ENCODE results near the gene C1orf216. TPM values are rescaled to one million over a fixed set of nuclear protein-coding genes. Genes with fewer than 3 reads are reported as not detected.
"Not testable (repeated sequence)": the region's sequence is repeated elsewhere in the genome, so short reads cannot be mapped to it uniquely, and the experiment has no call there.

The C1orf216 gene
- total RNA-seq, 2 experiments from 2014 or later = 11.2 to 11.6 TPM

- no peak overlapping the region for H3K27ac Mint-ChIP-seq
- ChIA-PET CTCF (interaction anchor here (0.6 to 11.2 kb wide), 51 partner anchors 7 to 351 kb away, joined by 3 to 133 read pairs (median 4); partner anchors contain the start of genes C1orf216, CLSPN, KIAA0319L and NCDN), POLR2A (interaction anchor here (0.7 kb wide), 1 partner anchor 42 kb away, joined by 3 read pairs; no protein-coding TSS in a partner anchor)
- H3K9me3 Mint-ChIP-seq = no peaks in the 10 kb centered on the region
- intact Hi-C loops (cut with micrococcal nuclease) = loop anchor here (1.0 kb wide), 1 partner anchor 157 kb away; no protein-coding TSS in a partner anchor
- H3K27me3 Mint-ChIP-seq = no peaks in the 10 kb centered on the region
- H3K4me1 Mint-ChIP-seq (ENCODE audit: low read depth) = no peaks in the 10 kb centered on the region
- peaks cover 2% of the 10 kb centered on the region for H3K36me3 Mint-ChIP-seq
- H3K4me3 Mint-ChIP-seq = no peak overlapping the region
- peak; percentile 56 for DNase-seq
Measured at GRCh38 chr1:35726450-35727433, 8.1 kb upstream of the C1orf216 start.

GRCh38 chr1:35725596-35725995 is 6.9 kb upstream of the C1orf216 start:
- Mint-ChIP-seq H3K4me1 (ENCODE audit: low read depth) (no peaks in the 10 kb centered on the region), H3K9me3 (no peaks in the 10 kb centered on the region), H3K36me3 (peaks cover 2% of the 10 kb centered on the region), H3K27me3 (no peaks in the 10 kb centered on the region), H3K4me3 (no peak overlapping the region), H3K27ac (no peak overlapping the region)
- CTCF ChIA-PET = interaction anchor here (0.5 to 11.2 kb wide), 18 partner anchors 8 to 349 kb away, joined by 3 to 133 read pairs (median 6); partner anchors contain the start of genes C1orf216, CLSPN and TFAP2E
- DNase-seq = no peak
- POLR2A ChIA-PET = no interaction called here
- intact Hi-C loops (cut with micrococcal nuclease) = no loop called here

GRCh38 chr1:35717911-35718476 is 690 bp downstream of the C1orf216 start:
- Mint-ChIP-seq H3K4me1 (ENCODE audit: low read depth) (peaks cover 32% of the 10 kb centered on the region), H3K36me3 (peaks cover 15% of the 10 kb centered on the region), H3K9me3 (no peaks in the 10 kb centered on the region), H3K27ac (peak overlapping the region; percentile 20), H3K4me3 (peak overlapping the region; percentile 76), H3K27me3 (no peaks in the 10 kb centered on the region)
- DNase-seq = peak; percentile 15
- intact Hi-C loops (cut with micrococcal nuclease) = loop anchor here (2.0 to 5.0 kb wide), 4 partner anchors 53 to 526 kb away; partner anchors contain the start of genes PSMB2 and SFPQ
- POLR2A ChIA-PET = interaction anchor here (2.2 kb wide), 1 partner anchor 52 kb away, joined by 7 read pairs; the partner anchor contains the start of gene CLSPN
- CTCF ChIA-PET = interaction anchor here (0.6 to 5.6 kb wide), 6 partner anchors 9 to 347 kb away, joined by 3 to 96 read pairs (median 30); no protein-coding TSS in a partner anchor

- DNase-seq = peak; percentile 86
- Mint-ChIP-seq H3K36me3 (peaks cover 15% of the 10 kb centered on the region), H3K4me3 (no peak overlapping the region), H3K27ac (no peak overlapping the region), H3K27me3 (no peaks in the 10 kb centered on the region), H3K9me3 (no peaks in the 10 kb centered on the region), H3K4me1 (ENCODE audit: low read depth) (peaks cover 32% of the 10 kb centered on the region)
- ChIA-PET POLR2A (interaction anchor here (0.6 to 1.9 kb wide), 5 partner anchors 8 to 151 kb away, joined by 3 to 6 read pairs (median 4); partner anchors contain the start of genes CLSPN and TFAP2E), CTCF (interaction anchor here (0.6 to 5.6 kb wide), 58 partner anchors 9 to 731 kb away, joined by 3 to 96 read pairs (median 4); partner anchors contain the start of genes CLSPN, PSMB2, TFAP2E and TMEM35B)
- intact Hi-C loops (cut with micrococcal nuclease) = loop anchor here (1.0 to 5.0 kb wide), 3 partner anchors 146 to 523 kb away; partner anchors contain the start of gene SFPQ
Measured at GRCh38 chr1:35715568-35716002, 3.1 kb downstream of the C1orf216 start.

- no peaks in the 10 kb centered on the region for H3K9me3 Mint-ChIP-seq
- intact Hi-C loops (cut with micrococcal nuclease) = loop anchor here (1.0 to 5.0 kb wide), 3 partner anchors 146 to 523 kb away; partner anchors contain the start of gene SFPQ
- POLR2A ChIA-PET = interaction anchor here (0.7 to 1.9 kb wide), 4 partner anchors 8 to 150 kb away, joined by 3 to 6 read pairs (median 4); partner anchors contain the start of gene TFAP2E
Measured at GRCh38 chr1:35714921-35715567, 3.6 kb downstream of the C1orf216 start.

GRCh38 chr1:35711098-35711497 is 7.6 kb downstream of the C1orf216 start:
- H3K36me3 Mint-ChIP-seq = peaks cover 15% of the 10 kb centered on the region
- intact Hi-C loops (cut with micrococcal nuclease); DNase-seq; H3K27ac Mint-ChIP-seq; H3K9me3 Mint-ChIP-seq; POLR2A ChIA-PET; H3K4me3 Mint-ChIP-seq: not testable (repeated sequence)
- H3K4me1 Mint-ChIP-seq (ENCODE audit: low read depth) = peaks cover 26% of the 10 kb centered on the region
- CTCF ChIA-PET = interaction anchor here (1.5 kb wide), 1 partner anchor 147 kb away, joined by 4 read pairs; no protein-coding TSS in a partner anchor
- peaks cover 22% of the 10 kb centered on the region for H3K27me3 Mint-ChIP-seq

More at GRCh38 chr1:35714921-35715567, 3.6 kb downstream of the C1orf216 start:
- no peak for DNase-seq
- no peak overlapping the region for H3K27ac Mint-ChIP-seq
- H3K36me3 Mint-ChIP-seq = peaks cover 15% of the 10 kb centered on the region
- no peak overlapping the region for H3K4me3 Mint-ChIP-seq
- peaks cover 32% of the 10 kb centered on the region for H3K4me1 Mint-ChIP-seq (ENCODE audit: low read depth)
- CTCF ChIA-PET = interaction anchor here (0.6 to 5.6 kb wide), 53 partner anchors 8 to 730 kb away, joined by 3 to 96 read pairs (median 5); partner anchors contain the start of genes CLSPN, PSMB2, TFAP2E and TMEM35B
- no peaks in the 10 kb centered on the region for H3K27me3 Mint-ChIP-seq

GRCh38 chr1:35708952-35709351 is 9.7 kb downstream of the C1orf216 start:
- Mint-ChIP-seq H3K4me1 (ENCODE audit: low read depth) (peaks cover 17% of the 10 kb centered on the region), H3K9me3 (no peaks in the 10 kb centered on the region), H3K36me3 (peaks cover 5% of the 10 kb centered on the region), H3K27me3 (peaks cover 29% of the 10 kb centered on the region), H3K4me3 (peak overlapping the region; percentile 45), H3K27ac (no peak overlapping the region)
- ChIA-PET POLR2A (no interaction called here), CTCF (interaction anchor here (1.2 kb wide), 1 partner anchor 17 kb away, joined by 3 read pairs; no protein-coding TSS in a partner anchor)
- DNase-seq = no peak
- intact Hi-C loops (cut with micrococcal nuclease) = no loop called here

GRCh38 chr1:35708441-35708921 is 10.2 kb downstream of the C1orf216 start:
- POLR2A ChIA-PET = no interaction called here
- no peaks in the 10 kb centered on the region for H3K9me3 Mint-ChIP-seq
- H3K4me3 Mint-ChIP-seq = peak overlapping the region; percentile 45
- CTCF ChIA-PET = interaction anchor here (1.2 kb wide), 1 partner anchor 18 kb away, joined by 3 read pairs; no protein-coding TSS in a partner anchor
- H3K27ac Mint-ChIP-seq = no peak overlapping the region
- H3K4me1 Mint-ChIP-seq (ENCODE audit: low read depth) = peaks cover 17% of the 10 kb centered on the region
- intact Hi-C loops (cut with micrococcal nuclease) = no loop called here
- peaks cover 29% of the 10 kb centered on the region for H3K27me3 Mint-ChIP-seq
- peak; percentile 53 for DNase-seq
- H3K36me3 Mint-ChIP-seq = peaks cover under 1% of the 10 kb centered on the region

GRCh38 chr1:35707601-35708440 is 10.9 kb downstream of the C1orf216 start:
- Mint-ChIP-seq H3K36me3 (no peaks in the 10 kb centered on the region), H3K27me3 (peaks cover 29% of the 10 kb centered on the region), H3K27ac (no peak overlapping the region), H3K4me1 (ENCODE audit: low read depth) (peaks cover 17% of the 10 kb centered on the region), H3K4me3 (peak overlapping the region; percentile 69), H3K9me3 (no peaks in the 10 kb centered on the region)
- DNase-seq = peak; percentile 41
- ChIA-PET CTCF (interaction anchor here (1.1 to 1.6 kb wide), 3 partner anchors 8 to 139 kb away, joined by 3 to 10 read pairs (median 5); no protein-coding TSS in a partner anchor), POLR2A (interaction anchor here (1.5 kb wide), 1 partner anchor 8 kb away, joined by 5 read pairs; no protein-coding TSS in a partner anchor)
- intact Hi-C loops (cut with micrococcal nuclease) = no loop called here
